Stimulated activated CD4-positive, alpha-beta T cell treated with anti-CD3 and anti-CD28 coated beads, Interleukin-1b, Interleukin-23, amount 100 ng/mL, for 24 hours (primary cell): ENCODE data around the gene NCEH1.

ENCODE experiments used
- DNase-seq, 4 experiments: peaks; one replicate each; pipeline ENCODE4 v3.0.0-alpha.2; 2020; ENCODE audit warnings: low read depth in 4 of 4, low spot score in 1 of 4

NCEH1 gene

DNA sequence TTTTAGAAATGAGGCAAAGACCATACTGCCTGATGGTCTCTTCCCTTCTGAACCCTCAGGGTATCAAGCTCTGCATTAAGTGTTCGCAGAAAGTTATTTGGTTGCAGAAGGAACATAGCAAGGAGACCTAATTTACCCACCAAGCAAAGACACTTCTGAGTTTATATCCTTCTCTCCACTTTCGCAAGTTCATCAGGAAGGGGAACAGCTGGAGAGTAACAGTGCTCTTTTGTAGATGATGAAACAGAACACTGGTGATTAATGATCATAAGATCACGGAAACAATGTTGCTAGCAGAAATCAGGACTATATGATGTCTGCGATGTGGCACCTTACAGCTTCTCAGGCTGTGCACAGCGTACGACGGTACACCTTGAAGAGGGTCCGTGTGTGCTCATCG, 62.1 kb downstream of the NCEH1 start:
- DNase-seq: no peak

DNA sequence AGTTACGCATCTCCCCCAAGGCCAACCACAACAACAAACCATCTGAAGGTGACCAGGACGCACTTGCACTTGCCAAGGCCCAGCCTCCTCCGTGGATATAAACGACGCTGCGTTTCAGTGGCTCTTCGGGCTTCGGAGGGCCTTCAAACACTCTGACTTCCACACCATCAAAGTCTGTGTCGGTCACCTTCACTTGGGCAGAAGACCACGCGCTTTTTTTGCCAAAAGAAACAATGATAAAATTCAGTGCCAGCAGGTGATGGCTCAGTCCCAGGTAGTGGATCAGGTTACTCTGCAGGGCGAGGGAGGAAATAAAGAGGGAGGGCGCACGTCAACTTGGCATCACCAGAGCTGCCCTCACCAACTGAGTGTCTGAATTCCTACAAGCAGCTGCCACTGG, 63.0 kb downstream of the NCEH1 start:
- no peak for DNase-seq

DNA sequence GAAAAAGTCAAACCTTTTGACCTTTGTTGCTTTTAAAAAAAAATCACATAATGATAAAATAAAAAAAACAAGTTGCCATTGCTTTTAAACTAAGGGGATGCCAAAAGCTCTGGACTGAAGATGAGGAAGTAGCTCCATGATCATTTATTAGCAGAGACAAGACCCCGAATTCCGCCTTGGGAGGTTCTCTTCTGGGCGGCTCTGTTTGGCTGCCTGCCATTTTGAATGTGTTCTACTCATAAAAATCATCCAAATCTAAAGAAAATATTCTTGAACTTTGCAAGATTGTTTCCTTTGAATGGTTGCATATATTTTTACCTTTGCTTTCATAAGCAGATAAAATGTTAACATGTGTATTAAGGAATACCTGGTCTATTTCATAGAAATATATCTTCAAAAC, 63.8 kb downstream of the NCEH1 start:
- no peak for DNase-seq

DNA sequence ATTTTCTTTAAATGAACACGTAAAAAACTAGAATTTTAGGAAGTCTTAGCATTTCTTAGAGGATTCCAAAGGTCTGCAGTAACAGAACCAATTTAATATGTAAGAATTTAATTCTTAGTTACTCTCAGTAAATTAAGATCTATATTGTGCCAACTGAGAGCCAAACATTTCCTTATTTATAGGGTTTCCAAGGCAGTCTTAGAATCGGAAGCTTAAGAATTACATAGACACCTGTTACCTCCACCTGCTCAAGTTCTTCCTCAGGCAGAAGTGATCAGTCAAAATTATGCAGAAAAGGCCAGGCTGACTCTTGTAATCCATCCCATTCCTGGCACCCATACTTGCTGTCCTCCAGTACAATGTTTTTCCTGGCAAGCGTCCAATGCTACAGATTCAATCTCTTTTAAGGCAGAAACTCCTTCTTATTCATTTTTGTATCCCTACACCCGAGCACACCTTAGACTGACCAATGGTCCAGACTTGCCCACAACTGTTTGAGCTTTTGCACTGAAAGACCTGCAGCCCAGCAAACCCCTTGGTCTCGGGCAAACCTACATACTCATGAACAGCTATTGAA, 64.3 kb downstream of the NCEH1 start:
- no peak for DNase-seq

DNA sequence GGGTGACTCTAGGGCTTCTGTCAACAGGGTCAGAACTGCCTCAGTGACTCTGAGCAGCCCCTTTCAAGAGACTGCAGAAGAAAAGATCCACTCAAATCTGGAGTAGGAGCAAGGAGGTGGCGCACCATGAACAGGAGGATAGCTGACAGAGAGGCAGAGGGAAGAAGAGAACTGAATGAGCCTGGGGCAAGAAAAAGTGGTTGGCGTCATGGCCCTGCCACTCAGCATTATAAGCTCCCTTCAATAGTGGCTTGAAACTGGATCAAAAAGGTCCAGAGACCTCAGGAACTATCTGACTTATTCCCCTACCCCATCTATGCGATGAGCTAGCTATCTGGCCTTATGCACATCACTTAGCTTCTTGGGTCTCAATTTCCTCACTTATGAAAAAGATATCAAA, 66.6 kb downstream of the NCEH1 start:
- no peak for DNase-seq

DNA sequence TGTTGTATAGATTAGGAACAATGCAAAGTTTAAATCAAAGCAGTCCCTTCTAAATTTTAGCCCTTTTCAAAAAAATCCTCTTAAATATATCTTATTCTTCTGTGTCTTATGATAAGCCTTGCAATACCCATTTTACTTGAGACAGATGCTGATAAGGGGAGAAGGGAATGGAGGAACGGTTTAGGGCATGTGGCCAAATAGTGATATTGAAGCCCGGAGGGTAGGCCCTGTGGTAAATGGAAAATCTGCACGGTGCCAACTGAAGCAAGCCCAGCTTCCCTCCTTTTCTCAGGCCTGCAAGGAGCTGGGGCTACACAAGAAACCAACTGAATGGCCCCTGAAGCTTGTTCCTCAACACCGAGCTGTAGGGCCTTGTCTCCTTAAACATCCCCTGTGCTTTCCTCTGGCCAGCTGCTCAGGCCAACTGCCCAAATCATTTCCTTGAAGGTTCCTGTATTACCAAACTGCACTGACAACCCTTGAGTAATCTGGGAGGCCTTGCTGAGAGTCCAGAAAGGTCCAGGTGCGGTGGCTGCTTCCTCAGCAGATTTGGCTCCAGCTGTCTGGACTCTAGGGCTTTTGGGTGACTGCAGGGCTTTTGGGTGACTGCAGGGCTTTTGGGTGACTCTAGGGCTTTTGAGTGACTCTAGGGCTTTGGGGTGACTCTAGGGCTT, 67.2 kb downstream of the NCEH1 start:
- DNase-seq: no peak

DNA sequence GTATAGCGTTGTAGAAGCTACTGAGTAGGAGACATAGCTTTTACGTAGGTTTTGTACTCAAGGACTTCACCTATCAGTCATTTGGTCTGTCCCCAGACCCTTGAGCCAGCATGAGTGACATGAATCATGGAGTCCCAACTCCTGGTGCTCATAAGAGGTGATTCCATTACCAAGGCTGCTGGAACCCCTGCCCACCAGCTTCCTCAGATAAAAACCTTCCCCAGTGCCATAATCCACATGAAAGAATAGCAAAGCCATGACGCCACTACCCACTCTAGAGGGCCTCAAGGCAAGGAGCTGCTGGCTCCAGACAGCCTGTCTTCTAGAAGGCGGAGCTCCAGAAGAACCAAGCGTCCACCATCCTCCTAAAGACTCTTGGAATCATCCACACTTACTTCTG, 69.6 kb downstream of the NCEH1 start:
- no peak for DNase-seq

DNA sequence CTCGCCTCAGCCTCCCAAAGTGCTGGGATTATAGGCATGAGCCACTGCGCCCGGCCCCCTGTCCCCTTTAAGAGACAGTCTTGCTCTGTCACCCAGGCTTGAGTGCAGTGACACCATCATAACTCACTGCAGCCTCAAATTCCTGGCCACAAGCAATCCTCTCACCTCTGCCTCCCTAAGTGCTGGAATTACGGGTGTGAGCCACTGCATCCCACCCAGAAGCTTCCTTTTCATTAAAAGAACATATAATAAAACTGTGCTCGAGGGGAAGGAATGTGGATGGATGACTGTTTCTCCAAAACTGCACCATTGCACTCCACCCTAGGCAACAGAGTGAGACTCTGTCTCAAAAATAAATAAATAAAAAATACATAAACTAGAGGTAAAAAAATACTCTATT, 70.1 kb downstream of the NCEH1 start:
- DNase-seq: no peak

DNA sequence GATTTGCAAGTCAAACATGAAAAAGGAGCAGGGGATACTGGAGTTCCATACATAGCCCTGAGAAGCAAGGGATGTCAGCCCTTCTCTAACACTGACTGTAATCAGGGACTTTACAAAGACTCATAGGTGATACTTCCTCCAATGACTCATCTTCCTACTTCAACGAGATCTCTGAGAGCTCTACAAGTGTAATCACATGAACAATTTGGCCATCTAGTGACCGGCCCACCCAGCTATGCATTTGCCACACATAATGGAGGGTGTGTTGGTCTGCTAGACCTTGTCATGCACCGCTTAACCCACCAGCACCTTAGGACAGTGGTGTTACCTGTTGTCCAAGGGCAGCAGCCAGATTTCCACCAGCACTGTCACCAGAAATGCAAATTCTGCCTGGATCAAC, 75.3 kb downstream of the NCEH1 start:
- no peak for DNase-seq

DNA sequence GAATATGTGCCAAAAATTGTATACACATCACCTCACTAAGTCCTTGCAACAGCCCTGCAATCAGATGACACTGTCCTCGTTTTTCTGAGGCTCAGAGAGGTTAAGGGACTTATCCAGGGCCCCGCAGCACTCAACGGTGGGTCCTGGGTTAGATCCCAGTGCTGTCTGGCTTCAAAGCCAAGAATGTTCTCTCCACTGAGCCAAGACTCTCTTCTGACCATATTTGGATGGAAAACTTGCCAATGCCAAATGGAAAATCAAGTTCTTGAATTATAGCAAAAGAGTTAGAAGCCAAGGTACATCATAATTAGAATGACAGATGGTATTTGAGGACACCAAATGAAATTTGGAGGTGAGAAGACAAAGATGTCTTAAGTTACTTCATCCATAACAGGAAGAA, 75.9 kb downstream of the NCEH1 start:
- no peak for DNase-seq

DNA sequence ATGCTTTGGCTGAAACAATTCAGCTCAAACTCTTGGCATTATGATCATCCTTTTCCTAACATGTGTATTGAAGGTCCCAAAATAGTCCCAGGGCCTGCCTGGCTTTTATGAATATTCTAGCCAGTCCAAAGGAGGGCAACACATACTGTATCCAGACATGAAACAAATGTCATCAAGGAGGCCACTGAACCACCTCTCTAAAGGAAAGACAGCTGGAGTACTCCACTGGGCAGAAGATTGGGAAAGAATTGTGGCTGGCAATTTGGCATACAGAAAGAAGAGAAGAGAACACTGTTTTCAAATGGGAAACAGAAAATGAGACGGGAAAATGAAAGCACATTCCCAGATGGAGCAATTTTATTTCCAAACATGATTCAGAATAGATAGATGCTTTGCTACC, 80.6 kb downstream of the NCEH1 start:
- no peak for DNase-seq

DNA sequence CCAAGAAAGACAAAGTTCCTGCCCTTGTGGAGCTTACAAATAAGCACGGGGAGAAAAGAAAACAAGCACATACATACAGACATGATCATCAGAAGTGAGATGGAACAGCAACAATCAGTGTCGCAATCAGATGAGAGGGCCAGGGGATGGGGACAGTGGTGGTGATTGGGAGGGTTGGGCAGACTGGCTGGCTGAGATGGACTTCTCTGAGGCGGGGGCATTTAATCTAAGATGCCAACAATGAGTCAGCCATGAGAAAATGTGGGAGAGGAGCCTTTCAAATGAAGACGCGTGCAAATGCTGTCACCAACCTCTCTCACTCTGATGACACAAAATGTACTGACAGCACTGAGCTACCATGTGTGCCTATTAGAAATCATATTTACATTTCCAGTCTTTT, 81.4 kb downstream of the NCEH1 start:
- DNase-seq: no peak

DNA sequence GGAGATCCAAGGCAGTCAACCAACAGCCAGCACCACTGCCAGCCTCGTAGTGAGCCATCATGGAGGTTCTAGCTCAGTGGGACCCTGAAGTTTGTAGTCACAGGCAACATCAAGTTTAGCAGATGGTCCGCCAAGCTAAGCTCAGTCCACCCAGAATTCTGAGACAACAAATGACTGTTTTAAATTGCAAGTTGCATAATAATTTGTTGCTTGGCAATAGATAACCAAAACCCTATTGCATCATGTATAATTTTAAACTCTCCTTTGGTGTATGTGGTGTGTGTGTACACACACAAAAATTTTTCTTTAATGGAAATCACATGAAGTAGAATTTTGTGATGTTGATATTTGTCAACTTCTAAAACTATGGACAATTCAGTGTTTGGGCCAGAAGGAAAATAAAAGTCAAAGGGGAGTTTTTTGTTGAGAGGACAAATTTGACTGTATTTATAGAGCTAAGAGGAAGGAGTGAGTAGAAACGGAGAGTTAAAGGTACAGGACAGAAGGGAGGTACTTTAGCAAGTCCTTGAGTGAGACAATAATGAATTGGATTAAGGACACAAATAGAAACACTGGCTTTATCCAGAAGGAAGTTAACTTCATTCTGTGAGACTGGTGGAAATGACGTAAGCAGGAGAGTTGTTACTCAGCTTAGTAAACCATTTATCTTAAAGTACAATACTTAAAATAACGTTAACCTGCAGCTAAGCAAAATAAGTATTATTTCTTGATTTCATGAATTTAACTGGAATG, 83.6 kb downstream of the NCEH1 start:
- no peak for DNase-seq

DNA sequence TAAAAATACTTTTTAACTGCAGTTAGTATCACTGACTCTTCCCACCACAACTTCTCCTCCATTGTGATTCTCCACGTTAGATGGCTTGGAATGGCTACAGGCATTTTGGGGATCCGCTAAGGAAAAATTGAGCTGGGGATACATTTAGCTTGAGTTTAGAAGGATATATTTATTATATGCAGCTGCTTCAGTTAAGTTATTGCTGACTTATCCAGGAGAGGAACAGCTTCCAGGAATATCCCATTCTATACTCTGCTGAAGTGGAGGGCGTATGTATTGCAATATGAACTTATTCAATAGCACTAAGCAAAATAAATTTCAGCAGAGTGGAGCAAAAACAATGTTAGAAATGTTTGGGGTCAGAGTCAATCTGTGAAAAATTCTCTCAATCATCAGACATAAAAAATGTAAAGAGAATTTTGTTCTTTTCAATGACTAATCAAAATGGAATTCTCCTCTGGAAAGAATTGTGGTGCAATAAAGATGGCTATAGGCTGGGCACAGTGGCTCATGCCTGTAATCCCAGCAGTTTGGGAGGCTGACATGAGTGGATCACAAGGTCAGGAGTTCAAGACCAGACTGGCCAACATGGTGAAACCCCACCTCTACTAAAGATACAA, 84.7 kb downstream of the NCEH1 start:
- DNase-seq: no peak

DNA sequence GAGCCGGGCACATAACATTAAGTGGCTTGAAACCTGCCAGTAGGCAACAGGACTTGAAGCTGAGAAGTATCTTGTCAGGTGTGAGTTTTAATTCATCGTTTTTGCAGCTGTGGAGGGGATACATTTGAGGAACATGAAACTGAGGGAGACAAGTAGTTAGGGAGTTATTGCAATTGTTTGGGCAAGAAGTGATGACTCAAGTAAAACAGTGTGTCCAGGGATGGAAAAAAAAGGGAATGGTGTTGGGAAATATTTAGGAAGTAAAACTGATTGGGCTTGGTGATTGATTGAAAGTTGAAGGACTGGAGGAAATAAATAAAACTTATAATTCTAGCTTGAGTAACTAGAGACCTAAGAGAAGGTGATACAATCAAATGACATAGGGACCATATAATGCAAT, 85.5 kb downstream of the NCEH1 start:
- DNase-seq: no peak

DNA sequence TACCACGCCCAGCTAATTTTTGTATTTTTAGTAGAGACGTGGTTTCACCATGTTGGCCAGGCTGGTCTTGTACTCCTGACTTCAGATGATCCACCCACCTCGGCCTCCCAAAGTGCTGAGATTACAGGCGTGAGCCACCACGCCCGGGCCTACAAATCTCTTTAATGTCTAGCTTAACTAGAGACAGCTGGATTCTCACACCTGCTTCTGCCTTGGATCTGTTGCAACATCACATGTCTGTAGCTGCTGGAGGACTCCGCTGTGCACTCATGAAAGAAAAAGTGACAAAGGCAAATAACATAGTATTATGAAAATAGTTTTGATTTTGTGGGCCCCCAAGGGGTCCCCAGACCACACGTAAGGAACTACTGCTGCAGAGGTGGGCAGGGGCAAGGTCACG, 85.9 kb downstream of the NCEH1 start:
- DNase-seq: no peak

DNA sequence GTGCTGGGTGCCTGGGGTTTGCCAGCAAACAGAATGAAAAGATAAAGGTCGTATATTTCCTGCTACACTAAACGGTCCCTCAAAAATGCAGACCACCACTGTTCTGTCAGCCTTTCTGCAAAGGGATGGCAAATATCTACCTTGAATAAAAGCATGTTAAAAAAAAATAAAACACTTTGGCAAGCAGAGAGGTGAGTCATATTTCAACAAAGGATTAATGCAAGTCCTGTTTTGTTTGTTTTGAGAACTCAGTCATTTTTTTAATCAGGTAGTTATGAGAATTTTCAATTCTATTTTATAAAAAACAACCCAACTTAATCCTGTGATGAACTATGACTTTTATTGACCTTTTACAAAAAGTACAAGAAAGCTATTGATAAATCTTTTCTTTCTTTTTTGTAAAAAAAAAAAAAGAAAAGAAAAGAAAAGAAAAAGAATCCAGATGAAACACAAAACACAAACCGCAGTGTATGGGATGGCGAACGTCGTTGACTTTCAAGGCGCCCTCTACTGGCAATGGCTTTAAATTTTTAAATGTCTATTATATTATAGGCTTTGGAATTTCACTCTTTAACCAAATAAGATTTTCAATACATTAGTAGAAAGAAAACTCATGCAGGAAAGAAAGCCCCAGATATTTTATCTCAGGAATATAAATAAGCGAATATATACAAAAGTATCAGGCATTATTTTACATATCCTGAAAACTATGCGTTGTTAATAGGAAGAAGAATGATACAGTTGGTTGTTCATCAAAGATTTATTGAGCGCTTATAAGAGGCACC, 87.8 kb downstream of the NCEH1 start:
- peak; percentile 7 to 27 (median 10) for DNase-seq

DNA sequence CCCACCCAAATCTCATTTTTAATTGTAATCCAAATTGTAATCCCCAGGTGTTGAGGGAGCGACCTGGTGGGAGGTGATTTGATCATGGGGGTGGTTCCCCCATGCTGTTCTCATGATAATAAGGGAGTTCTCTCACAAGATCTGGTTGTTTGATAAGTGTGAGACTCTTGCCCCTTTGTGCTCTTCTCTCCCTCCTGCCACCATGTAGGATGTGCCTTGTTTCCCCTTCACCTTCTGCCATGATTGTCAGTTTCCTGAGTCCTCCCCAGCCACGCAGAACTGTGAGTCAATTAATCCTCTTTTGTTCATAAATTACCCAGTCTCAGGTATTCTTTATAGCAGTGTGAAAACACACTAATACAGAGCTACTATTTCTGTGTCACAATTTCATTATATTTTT, 88.7 kb downstream of the NCEH1 start:
- DNase-seq: no peak

DNA sequence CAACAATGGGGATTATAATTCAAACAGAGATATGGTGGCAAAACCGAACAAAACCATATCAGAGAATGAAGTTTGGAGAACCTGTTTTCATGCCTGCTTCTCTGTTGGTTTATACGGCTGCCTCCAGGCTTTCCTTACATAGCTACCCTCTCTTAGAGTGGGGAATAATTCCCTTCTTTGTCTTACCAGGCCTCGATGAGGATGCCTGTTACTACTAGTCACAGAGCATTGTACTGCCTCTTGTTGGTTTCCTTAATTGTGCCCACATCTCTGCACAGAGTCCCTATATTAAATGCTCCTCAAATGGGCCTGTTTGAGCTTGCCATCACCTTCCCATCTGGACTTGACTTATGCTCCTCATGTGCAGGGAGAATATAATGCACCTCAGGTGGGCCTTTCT, 92.9 kb downstream of the NCEH1 start:
- no peak for DNase-seq

DNA sequence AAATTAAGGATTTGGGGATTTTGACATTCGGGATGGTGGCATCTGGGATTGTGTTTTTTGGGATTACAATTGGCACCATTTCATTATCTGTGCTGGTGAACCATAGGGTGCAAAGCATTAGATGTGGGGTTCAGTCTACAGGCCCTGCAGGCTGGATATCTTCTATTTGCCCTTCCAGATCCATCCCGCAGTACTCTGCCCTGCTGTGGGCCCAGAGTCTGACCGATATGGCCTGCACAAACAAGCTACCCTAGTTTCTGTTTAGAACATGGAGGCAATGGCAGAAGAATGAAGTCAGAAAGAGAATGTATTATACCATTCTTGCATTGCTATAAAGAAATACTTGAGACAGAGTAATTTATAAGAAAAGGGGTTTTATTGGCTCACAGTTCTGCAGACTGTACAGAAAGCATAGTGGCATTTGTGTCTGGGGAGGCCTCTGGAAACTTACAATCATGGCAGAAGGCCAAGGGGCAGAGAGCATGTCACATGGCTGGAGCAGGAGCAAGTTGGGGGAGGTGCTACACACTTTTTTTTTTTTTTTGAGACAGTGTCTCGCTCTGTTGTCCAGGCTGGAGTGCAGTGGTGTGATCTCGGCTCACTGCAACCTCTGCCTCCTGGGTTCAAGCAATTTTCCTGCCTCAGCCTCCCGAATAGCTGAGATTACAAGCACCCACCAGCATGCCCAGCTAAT, 93.7 kb downstream of the NCEH1 start:
- DNase-seq: no peak

DNA sequence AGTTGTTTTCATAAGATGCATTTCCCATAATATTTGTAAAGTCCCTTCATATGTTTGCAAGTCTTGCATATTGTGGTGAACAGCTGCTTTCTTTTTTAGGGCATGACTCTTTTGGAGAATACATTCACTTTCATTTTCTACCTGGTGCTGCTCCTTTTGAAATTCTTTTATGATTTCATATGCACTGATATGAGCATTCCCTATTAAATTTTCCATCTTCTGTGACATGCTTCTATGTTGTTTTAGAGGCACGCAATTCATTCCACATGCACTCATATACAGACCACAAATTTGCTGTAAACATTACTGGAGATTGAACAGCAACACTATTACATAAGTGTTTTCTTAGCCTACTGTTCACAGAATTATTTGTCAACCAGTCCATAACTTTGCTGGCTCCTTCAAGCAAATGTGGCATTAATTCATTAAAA, 94.8 kb downstream of the NCEH1 start:
- DNase-seq: no peak
